ENCODE results near the gene TGFB2. TPM values are rescaled to one million over a fixed set of nuclear protein-coding genes. Genes with fewer than 3 reads are reported as not detected.

TGFB2 gene
- total and polyA plus RNA-seq, 2 experiments from 2014 or later = 13.6 to 17.1 TPM

- Histone ChIP-seq H4K20me1 (ENCODE audit: insufficient read depth, poor library complexity, severe bottlenecking) (no peaks in the 10 kb centered on the region), H3K27me3 (no peaks in the 10 kb centered on the region), H3K4me3 (no peak overlapping the region), H3K4me1 (ENCODE audit: insufficient read depth) (peaks cover 12% of the 10 kb centered on the region), H3K4me2 (no peak overlapping the region), H3K9me2 (replicated peaks; ENCODE audit: insufficient read depth) (no peaks in the 10 kb centered on the region), H3K9me3 (ENCODE audit: low read depth) (no peaks in the 10 kb centered on the region), H3K27ac (peak overlapping the region; percentile 9), H3K79me2 (no peaks in the 10 kb centered on the region), H2AFZ (no peak overlapping the region), H3K36me3 (replicated peaks; ENCODE audit: insufficient read depth, low read depth) (no peaks in the 10 kb centered on the region)
- WGBS (ENCODE audit: low lambda C conversion rate, missing lambda C conversion rate) = 40% methylated on average over 3 of the region's 3 CpGs
- TF ChIP-seq EZH2phosphoT487 (IDR thresholded peaks at IDR 0.05; ENCODE audit: low read depth, severe bottlenecking, unreplicated experiment) (no peak), EZH2 (IDR thresholded peaks at IDR 0.05; ENCODE audit: borderline replicate concordance) (no peak)
- TF ChIP-seq, protein P1, sequence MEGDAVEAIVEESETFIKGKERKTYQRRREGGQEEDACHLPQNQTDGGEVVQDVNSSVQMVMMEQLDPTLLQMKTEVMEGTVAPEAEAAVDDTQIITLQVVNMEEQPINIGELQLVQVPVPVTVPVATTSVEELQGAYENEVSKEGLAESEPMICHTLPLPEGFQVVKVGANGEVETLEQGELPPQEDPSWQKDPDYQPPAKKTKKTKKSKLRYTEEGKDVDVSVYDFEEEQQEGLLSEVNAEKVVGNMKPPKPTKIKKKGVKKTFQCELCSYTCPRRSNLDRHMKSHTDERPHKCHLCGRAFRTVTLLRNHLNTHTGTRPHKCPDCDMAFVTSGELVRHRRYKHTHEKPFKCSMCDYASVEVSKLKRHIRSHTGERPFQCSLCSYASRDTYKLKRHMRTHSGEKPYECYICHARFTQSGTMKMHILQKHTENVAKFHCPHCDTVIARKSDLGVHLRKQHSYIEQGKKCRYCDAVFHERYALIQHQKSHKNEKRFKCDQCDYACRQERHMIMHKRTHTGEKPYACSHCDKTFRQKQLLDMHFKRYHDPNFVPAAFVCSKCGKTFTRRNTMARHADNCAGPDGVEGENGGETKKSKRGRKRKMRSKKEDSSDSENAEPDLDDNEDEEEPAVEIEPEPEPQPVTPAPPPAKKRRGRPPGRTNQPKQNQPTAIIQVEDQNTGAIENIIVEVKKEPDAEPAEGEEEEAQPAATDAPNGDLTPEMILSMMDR (IDR thresholded peaks at IDR 0.05; ENCODE audit: poor library complexity) = no peak
- DNase-seq (ENCODE audit: low spot score) = no peak
These were observed 131.2 kb downstream of the TGFB2 start for GRCh38 chr1:218476385-218476784.

DNA sequence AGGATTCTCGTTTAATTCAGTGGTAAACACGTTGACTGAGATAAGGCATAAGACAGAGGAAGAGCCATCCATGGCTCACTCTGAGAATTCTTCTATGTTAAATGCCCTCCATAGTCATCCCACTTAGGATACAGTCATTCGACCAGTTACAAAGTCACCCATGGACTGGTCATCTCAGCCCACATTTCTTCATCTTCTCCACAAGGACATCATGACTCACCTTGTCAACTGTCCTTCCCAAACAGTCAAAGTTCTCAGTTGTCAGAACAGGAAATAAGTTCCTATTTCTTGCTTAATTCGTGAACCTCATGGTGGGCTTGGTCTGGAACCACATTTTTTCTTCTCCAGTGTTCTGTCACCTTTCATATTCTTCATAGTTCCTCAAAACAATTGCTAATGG is 133.2 kb downstream of the TGFB2 start:
- Histone ChIP-seq H3K36me3 (replicated peaks; ENCODE audit: insufficient read depth, low read depth) (no peaks in the 10 kb centered on the region), H3K4me3 (no peak overlapping the region), H4K20me1 (ENCODE audit: insufficient read depth, poor library complexity, severe bottlenecking) (no peaks in the 10 kb centered on the region), H3K27me3 (no peaks in the 10 kb centered on the region), H3K27ac (no peak overlapping the region), H3K4me1 (ENCODE audit: insufficient read depth) (peaks cover 13% of the 10 kb centered on the region), H2AFZ (no peak overlapping the region), H3K9me3 (ENCODE audit: low read depth) (no peaks in the 10 kb centered on the region), H3K79me2 (no peaks in the 10 kb centered on the region), H3K4me2 (no peak overlapping the region), H3K9me2 (replicated peaks; ENCODE audit: insufficient read depth) (no peaks in the 10 kb centered on the region)
- no peak for DNase-seq (ENCODE audit: low spot score)
- TF ChIP-seq, protein P1 (IDR thresholded peaks at IDR 0.05; ENCODE audit: poor library complexity) = no peak
- TF ChIP-seq EZH2 (IDR thresholded peaks at IDR 0.05; ENCODE audit: borderline replicate concordance) = no peak
- no peak for TF ChIP-seq EZH2phosphoT487 (IDR thresholded peaks at IDR 0.05; ENCODE audit: low read depth, severe bottlenecking, unreplicated experiment)
- WGBS (ENCODE audit: low lambda C conversion rate, missing lambda C conversion rate) = 80% methylated on average over 4 of the region's 4 CpGs

DNA sequence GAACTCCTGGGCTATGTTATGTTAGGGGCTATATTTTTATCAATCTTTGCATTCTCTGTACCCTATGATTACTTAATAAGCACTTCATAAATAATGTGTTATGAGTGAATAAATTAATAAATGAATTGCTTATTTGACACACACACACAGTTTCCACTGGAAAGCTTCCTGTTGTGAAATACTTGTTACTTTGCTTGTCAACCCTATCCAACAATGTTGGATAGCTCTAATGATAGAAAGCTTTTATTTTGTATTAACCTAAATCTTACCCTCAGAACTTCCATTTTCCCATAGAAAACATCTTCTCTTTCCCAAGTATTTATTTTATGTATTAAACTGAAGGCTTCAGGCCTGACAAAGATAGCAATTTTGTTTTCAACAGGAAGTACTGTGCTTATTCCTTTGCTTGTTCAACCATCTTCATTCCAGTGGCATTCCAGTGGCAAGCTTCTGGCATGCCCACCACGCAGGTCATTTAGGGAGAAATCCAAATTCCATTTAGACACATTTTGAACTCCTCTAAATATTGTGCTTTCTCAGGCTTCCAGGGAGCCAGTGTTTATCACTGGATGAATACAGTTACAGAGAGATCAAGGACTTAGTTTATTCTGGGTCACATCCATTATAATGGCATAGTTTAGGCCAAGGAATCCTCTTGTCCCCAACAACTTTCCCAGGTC is 134.4 kb downstream of the TGFB2 start:
- no peaks in the 10 kb centered on the region for H3K9me2 ChIP-seq (replicated peaks; ENCODE audit: insufficient read depth)
- no peak for DNase-seq (ENCODE audit: low spot score)
- no peaks in the 10 kb centered on the region for H4K20me1 ChIP-seq (ENCODE audit: insufficient read depth, poor library complexity, severe bottlenecking)
- H3K79me2 ChIP-seq = no peaks in the 10 kb centered on the region
- H2AFZ ChIP-seq = no peak overlapping the region
- no peaks in the 10 kb centered on the region for H3K36me3 ChIP-seq (replicated peaks; ENCODE audit: insufficient read depth, low read depth)
- H3K9me3 ChIP-seq (ENCODE audit: low read depth) = no peaks in the 10 kb centered on the region
- H3K4me2 ChIP-seq = no peak overlapping the region
- H3K27me3 ChIP-seq = no peaks in the 10 kb centered on the region
- TF ChIP-seq EZH2phosphoT487 (IDR thresholded peaks at IDR 0.05; ENCODE audit: low read depth, severe bottlenecking, unreplicated experiment) = no peak
- 50% methylated on average over 1 of the region's 1 CpG for WGBS (ENCODE audit: low lambda C conversion rate, missing lambda C conversion rate)
- H3K27ac ChIP-seq = peak overlapping the region; percentile 66
- no peak overlapping the region for H3K4me3 ChIP-seq
- H3K4me1 ChIP-seq (ENCODE audit: insufficient read depth) = peaks cover 13% of the 10 kb centered on the region

DNA sequence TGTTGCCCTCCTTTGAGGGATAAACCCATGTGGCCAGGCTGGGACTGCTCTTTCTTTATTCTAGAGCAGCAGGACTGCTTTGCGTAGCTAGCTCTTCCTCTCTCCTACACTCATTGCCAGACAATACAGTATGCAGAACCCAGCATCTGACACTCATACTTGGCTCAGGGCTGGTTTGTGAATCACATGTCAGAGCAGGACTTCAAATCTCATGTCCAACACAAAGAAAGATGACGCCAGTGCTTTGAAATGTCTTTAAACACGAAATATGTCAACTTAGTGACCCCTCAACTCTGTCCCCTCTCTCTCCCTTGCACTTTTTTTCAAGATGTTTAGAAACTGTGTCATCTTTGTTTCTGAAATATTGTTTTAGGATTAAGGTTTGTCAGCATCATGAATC is 135.0 kb downstream of the TGFB2 start:
- Histone ChIP-seq H3K27me3 (no peaks in the 10 kb centered on the region), H4K20me1 (ENCODE audit: insufficient read depth, poor library complexity, severe bottlenecking) (no peaks in the 10 kb centered on the region), H3K27ac (peak overlapping the region; percentile 66), H2AFZ (no peak overlapping the region), H3K36me3 (replicated peaks; ENCODE audit: insufficient read depth, low read depth) (no peaks in the 10 kb centered on the region), H3K79me2 (no peaks in the 10 kb centered on the region), H3K9me2 (replicated peaks; ENCODE audit: insufficient read depth) (no peaks in the 10 kb centered on the region), H3K9me3 (ENCODE audit: low read depth) (no peaks in the 10 kb centered on the region), H3K4me3 (no peak overlapping the region), H3K4me1 (ENCODE audit: insufficient read depth) (peaks cover 13% of the 10 kb centered on the region), H3K4me2 (no peak overlapping the region)
- TF ChIP-seq EZH2 (IDR thresholded peaks at IDR 0.05; ENCODE audit: borderline replicate concordance) (no peak), EZH2phosphoT487 (IDR thresholded peaks at IDR 0.05; ENCODE audit: low read depth, severe bottlenecking, unreplicated experiment) (no peak)
- TF ChIP-seq, protein P1 (IDR thresholded peaks at IDR 0.05; ENCODE audit: poor library complexity) = no peak
- WGBS (ENCODE audit: low lambda C conversion rate, missing lambda C conversion rate) = 90% methylated on average over 3 of the region's 3 CpGs
- DNase-seq (ENCODE audit: low spot score) = no peak
